Endothelial cell (in vitro differentiated cells): ENCODE results near the gene PPP1R9A. TPM values are rescaled to one million over a fixed set of nuclear protein-coding genes. Genes with fewer than 3 reads are reported as not detected.

Source experiments
- DNase-seq: peaks from one replicate; pipeline ENCODE4 v3.0.0; 2021; ENCODE audit warnings: low spot score
- H3K27ac Mint-ChIP-seq: one replicate; pipeline ENCODE4 v1.8.0; 2021; ENCODE audit warnings: mixed read lengths, inconsistent platforms; ENCODE audit not compliant: unreplicated experiment
- H3K27me3 Mint-ChIP-seq: one replicate; pipeline ENCODE4 v1.8.0; 2021; ENCODE audit warnings: mild to moderate bottlenecking, moderate library complexity, mixed read lengths, inconsistent platforms; ENCODE audit not compliant: unreplicated experiment
- H3K36me3 Mint-ChIP-seq: one replicate; pipeline ENCODE4 v1.8.0; 2021; ENCODE audit warnings: mild to moderate bottlenecking, low read depth, mixed read lengths, inconsistent platforms; ENCODE audit not compliant: unreplicated experiment
- H3K4me1 Mint-ChIP-seq: one replicate; pipeline ENCODE4 v1.8.0; 2021; ENCODE audit warnings: mild to moderate bottlenecking, mixed read lengths, inconsistent platforms; ENCODE audit not compliant: unreplicated experiment
- H3K4me3 Mint-ChIP-seq: one replicate; pipeline ENCODE4 v1.8.0; 2021; ENCODE audit warnings: mild to moderate bottlenecking, mixed read lengths, inconsistent platforms; ENCODE audit not compliant: unreplicated experiment
- H3K9me3 Mint-ChIP-seq: one replicate; pipeline ENCODE4 v1.8.0; 2021; ENCODE audit warnings: mixed read lengths, inconsistent platforms; ENCODE audit not compliant: unreplicated experiment
- total RNA-seq: library from RNA; stranded (reverse); fragmentation: NEBNext Ultra II Directional; extraction: Animal tissue kit (Norgen Biotek cat#: 25700); gene quantifications from one replicate; pipeline ENCODE4 v1.2.1, GENCODE V29; 2021; ENCODE audit not compliant: unreplicated experiment
- TF ChIP-seq, protein P1 (sequence below): fragments of 200-600 bp; sonication (generic); IDR thresholded peaks from one replicate; pipeline ENCODE4 v1.5.0; 2021; ENCODE audit warnings: antibody characterized with exemption; ENCODE audit not compliant: unreplicated experiment

Gene PPP1R9A
- total RNA-seq, 1 donor from 2014 or later: 22.2 TPM

DNA sequence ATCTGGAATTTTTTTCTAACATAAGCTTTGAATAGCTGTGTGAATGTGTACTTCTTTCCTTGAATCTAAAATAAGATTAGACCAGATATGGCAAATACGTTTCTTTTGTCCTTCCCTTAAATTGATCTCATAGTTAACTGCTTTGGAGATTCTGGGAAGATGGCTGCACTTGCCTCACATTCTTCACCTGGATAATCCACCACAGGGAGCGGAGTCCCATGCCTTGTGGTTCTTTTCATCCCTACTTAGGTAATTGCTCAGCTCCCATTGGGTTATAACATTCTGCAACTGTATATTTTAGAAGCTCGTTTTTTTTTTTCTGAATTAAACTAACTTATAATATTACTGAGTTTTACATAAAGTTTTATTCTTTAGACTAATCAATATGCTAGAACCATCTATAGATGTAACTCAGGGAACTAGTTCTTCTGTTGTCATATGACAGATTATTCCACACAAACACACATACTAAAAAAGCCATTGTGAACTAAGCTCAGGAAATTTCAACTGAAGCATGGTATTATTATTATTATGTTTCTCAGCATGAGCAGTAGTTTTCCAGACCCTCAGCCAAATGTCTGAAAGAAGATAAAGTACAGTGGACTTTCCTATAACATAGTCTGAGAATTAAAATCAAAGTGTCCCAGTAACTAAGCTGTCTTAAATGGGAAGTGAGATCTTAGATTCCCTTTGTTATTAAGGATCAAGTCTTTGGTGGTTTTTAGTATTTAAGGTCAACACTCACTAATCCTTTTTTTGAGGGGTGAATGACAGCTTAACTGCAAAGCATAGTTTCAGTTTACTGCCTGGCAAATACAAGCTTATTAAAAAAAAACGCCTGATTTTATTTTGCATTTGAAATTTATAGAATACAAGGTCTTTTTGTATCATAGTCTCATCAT is 182.3 kb downstream of the PPP1R9A start:
- DNase-seq: no peak
- Mint-ChIP-seq H3K36me3 (no peaks in the 10 kb centered on the region), H3K27ac (no peak overlapping the region), H3K27me3 (no peaks in the 10 kb centered on the region), H3K9me3 (no peaks in the 10 kb centered on the region), H3K4me1 (no peaks in the 10 kb centered on the region), H3K4me3 (no peak overlapping the region)
- TF ChIP-seq, protein P1, sequence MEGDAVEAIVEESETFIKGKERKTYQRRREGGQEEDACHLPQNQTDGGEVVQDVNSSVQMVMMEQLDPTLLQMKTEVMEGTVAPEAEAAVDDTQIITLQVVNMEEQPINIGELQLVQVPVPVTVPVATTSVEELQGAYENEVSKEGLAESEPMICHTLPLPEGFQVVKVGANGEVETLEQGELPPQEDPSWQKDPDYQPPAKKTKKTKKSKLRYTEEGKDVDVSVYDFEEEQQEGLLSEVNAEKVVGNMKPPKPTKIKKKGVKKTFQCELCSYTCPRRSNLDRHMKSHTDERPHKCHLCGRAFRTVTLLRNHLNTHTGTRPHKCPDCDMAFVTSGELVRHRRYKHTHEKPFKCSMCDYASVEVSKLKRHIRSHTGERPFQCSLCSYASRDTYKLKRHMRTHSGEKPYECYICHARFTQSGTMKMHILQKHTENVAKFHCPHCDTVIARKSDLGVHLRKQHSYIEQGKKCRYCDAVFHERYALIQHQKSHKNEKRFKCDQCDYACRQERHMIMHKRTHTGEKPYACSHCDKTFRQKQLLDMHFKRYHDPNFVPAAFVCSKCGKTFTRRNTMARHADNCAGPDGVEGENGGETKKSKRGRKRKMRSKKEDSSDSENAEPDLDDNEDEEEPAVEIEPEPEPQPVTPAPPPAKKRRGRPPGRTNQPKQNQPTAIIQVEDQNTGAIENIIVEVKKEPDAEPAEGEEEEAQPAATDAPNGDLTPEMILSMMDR: no peak

DNA sequence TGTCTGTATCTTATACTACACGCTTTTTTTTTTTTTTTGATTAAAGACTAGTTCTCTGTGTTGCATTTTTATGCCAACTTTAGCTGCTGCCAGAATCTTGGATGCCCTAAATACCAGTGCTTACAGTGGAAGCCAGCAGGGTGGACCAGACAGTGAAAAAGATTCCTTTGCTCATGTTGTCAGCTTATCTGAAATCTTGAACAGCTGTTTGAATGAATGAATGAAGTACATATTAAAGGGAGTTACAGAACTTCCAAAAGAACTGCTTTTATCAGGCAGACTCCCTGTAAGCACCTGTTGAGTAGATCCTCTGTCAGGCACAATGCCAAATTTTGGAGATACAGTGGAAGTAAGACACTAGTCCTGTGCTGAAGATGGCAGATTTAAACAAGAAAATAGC is 184.9 kb downstream of the PPP1R9A start:
- H3K27ac Mint-ChIP-seq: no peak overlapping the region
- H3K4me3 Mint-ChIP-seq: no peak overlapping the region
- no peaks in the 10 kb centered on the region for H3K27me3 Mint-ChIP-seq
- no peaks in the 10 kb centered on the region for H3K36me3 Mint-ChIP-seq
- no peak for DNase-seq
- TF ChIP-seq, protein P1: no peak
- no peaks in the 10 kb centered on the region for H3K9me3 Mint-ChIP-seq
- H3K4me1 Mint-ChIP-seq: peaks cover 21% of the 10 kb centered on the region

DNA sequence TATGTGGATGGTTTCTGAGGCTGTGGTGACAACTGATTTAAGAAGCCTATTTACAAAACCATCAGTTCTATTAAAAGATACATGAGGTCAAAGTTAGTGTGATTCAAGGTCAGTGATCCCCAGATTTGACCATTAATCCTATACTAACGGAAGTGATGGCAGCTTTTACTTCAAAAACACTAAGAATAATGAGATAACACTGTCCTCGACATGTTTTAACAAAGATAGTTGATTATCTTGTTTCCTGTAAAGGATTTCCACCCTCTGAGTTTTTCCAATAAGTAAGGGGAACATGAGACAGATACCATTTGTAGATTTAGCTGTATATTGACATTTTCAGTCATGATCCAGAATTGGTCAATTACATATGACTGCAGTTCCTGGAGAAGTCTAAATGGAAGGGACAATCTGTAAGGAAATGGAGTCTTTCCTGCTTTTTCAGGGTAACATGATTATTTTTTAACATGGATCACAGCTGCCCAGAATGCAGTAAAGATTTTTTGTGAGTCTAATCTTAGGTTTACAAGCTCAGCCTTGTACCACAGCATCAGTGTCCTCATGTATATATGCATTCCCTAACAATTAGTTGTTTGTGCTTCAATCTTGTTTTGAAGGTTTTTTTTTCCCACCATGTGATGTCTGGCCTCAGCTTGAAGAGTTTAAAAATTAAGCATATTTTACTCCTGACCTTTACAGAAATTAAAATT is 188.0 kb downstream of the PPP1R9A start:
- H3K27ac Mint-ChIP-seq: peak overlapping the region; percentile 42
- H3K4me3 Mint-ChIP-seq: no peak overlapping the region
- no peak for DNase-seq
- H3K9me3 Mint-ChIP-seq: no peaks in the 10 kb centered on the region
- H3K27me3 Mint-ChIP-seq: peaks cover 3% of the 10 kb centered on the region
- H3K36me3 Mint-ChIP-seq: no peaks in the 10 kb centered on the region
- peaks cover 21% of the 10 kb centered on the region for H3K4me1 Mint-ChIP-seq
- TF ChIP-seq, protein P1: no peak

DNA sequence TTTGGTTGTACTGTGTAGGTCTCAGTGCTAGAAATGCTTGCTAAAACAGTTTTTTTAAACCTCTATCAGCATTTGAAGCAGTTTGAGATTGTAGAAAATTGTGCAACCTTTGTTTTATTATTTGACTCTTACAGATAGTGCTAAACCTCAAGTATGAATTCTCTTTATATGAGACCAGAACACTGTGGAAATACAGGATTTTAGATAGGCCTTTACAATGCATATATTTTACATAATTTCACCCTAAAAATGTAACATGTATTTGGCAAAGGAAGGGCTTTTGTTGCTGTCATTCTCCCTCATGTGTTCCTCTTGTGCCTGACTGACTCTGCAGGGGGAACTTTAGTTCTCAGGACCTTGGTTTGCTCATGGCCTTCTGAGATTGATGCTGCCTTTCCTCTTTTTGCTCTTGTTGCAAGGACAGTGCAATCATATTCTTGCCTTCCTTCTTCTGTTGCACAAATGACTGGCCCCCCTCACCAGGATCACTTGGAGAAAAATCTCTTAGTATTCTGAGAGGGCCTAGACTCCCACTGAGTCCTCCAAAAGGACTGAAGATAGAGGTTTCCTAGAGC is 188.7 kb downstream of the PPP1R9A start:
- TF ChIP-seq, protein P1: no peak
- H3K4me1 Mint-ChIP-seq: peaks cover 21% of the 10 kb centered on the region
- no peak for DNase-seq
- H3K27ac Mint-ChIP-seq: no peak overlapping the region
- no peaks in the 10 kb centered on the region for H3K36me3 Mint-ChIP-seq
- H3K27me3 Mint-ChIP-seq: peaks cover 3% of the 10 kb centered on the region
- H3K9me3 Mint-ChIP-seq: no peaks in the 10 kb centered on the region
- H3K4me3 Mint-ChIP-seq: no peak overlapping the region
